HEK293 (cell line): ENCODE measurements around the gene HLA-DMB.
A peak's percentile ranks its signal among the peaks of the same experiment; 100 is the strongest.

Experiments
- CTCF ChIA-PET: fragments of 350-600 bp; formaldehyde crosslinking; extraction: SDS; loops from one replicate; lab custom pipeline; 2021; ENCODE audit warnings: antibody characterized with exemption; lab: Yijun Ruan, JAX
- POLR2A ChIA-PET: fragments of 300-600 bp; formaldehyde crosslinking; extraction: SDS; loops from one replicate; lab custom pipeline; 2020; ENCODE audit warnings: antibody characterized with exemption, inconsistent platforms; lab: Yijun Ruan, JAX
- H3K27ac ChIP-seq: fragments of 200-500 bp; sonication (Bioruptor generic); 2 replicates; pipeline ENCODE4 v1.5.1; 2014; ENCODE audit warnings: low read depth, low read length, control low read depth, inconsistent platforms; ENCODE audit errors: extremely low read depth
- H3K36me3 ChIP-seq, 2 experiments: fragments of 200-500 bp in 1 of 2; sonication (Bioruptor generic) in 1 of 2; 1 replicate in 1 of 2; 2 replicates in 1 of 2; pipeline ENCODE4 v1.5.1; 2014 to 2017; ENCODE audit warnings: inconsistent platforms in 2 of 2, low read length in 2 of 2; ENCODE audit not compliant: control insufficient read depth in 2 of 2, insufficient read depth in 1 of 2
- H3K4me1 ChIP-seq: fragments of 200-500 bp; sonication (Bioruptor generic); 2 replicates; pipeline ENCODE4 v1.5.1; 2014; ENCODE audit warnings: mild to moderate bottlenecking, low read length, inconsistent platforms; ENCODE audit not compliant: control insufficient read depth, insufficient read depth
- H3K4me3 ChIP-seq: 2 replicates; pipeline ENCODE4 v1.5.1; 2011; ENCODE audit warnings: low read depth, mild to moderate bottlenecking, control low read depth, low read length, moderate library complexity
- H3K9me3 ChIP-seq: fragments of 200-500 bp; sonication (Bioruptor generic); 2 replicates; pipeline ENCODE4 v1.5.1; 2014; ENCODE audit warnings: low read depth, low read length, inconsistent platforms; ENCODE audit not compliant: control insufficient read depth, insufficient read depth
- GLIS1 ChIP-seq: fragments of 450-650 bp; formaldehyde crosslinking; IDR thresholded peaks from 2 replicates; pipeline ENCODE4 v1.5.1; 2016; ENCODE audit warnings: missing biosample characterization, missing genetic modification characterization
- HOXC10 ChIP-seq: sonication (generic); formaldehyde crosslinking; IDR thresholded peaks from 2 replicates; pipeline ENCODE4 v1.8.1; 2023; ENCODE audit warnings: mild to moderate bottlenecking, missing genetic modification reagents
- KLF7 ChIP-seq: fragments of 450-650 bp; formaldehyde crosslinking; IDR thresholded peaks from 2 replicates; pipeline ENCODE4 v1.5.1; 2016; ENCODE audit warnings: missing biosample characterization, missing genetic modification characterization, borderline replicate concordance
- KLF9 ChIP-seq: fragments of 450-650 bp; formaldehyde crosslinking; IDR thresholded peaks from 2 replicates; pipeline ENCODE4 v1.5.1; 2016; ENCODE audit warnings: missing biosample characterization, missing genetic modification characterization, low read depth
- MZF1 ChIP-seq: fragments of 450-650 bp; formaldehyde crosslinking; IDR thresholded peaks from 2 replicates; pipeline ENCODE4 v1.5.1; 2017; ENCODE audit warnings: missing biosample characterization, missing genetic modification characterization, borderline replicate concordance
- ZNF112 ChIP-seq: fragments of 450-650 bp; formaldehyde crosslinking; IDR thresholded peaks from 2 replicates; pipeline ENCODE4 v1.5.0; 2017; ENCODE audit warnings: missing biosample characterization, missing genetic modification characterization
- ZNF121 ChIP-seq: fragments of 450-650 bp; formaldehyde crosslinking; IDR thresholded peaks from 2 replicates; pipeline ENCODE4 v1.5.1; 2016; ENCODE audit warnings: missing biosample characterization, missing genetic modification characterization
- ZNF140 ChIP-seq: fragments of 450-650 bp; formaldehyde crosslinking; IDR thresholded peaks from 2 replicates; pipeline ENCODE4 v1.5.1; 2016; ENCODE audit warnings: missing biosample characterization, missing genetic modification characterization
- ZNF157 ChIP-seq: fragments of 450-650 bp; formaldehyde crosslinking; IDR thresholded peaks from 2 replicates; pipeline ENCODE4 v1.5.1; 2016; ENCODE audit warnings: missing biosample characterization, missing genetic modification characterization
- ZNF341 ChIP-seq: fragments of 450-650 bp; formaldehyde crosslinking; IDR thresholded peaks from 2 replicates; pipeline ENCODE4; 2016; ENCODE audit warnings: low read depth, missing biosample characterization, missing genetic modification characterization
- ZNF391 ChIP-seq: fragments of 450-650 bp; formaldehyde crosslinking; IDR thresholded peaks from 2 replicates; pipeline ENCODE4 v1.5.1; 2016; ENCODE audit warnings: low read depth, missing biosample characterization, missing genetic modification characterization, borderline replicate concordance
- ZNF433 ChIP-seq: fragments of 450-650 bp; formaldehyde crosslinking; IDR thresholded peaks from 2 replicates; pipeline ENCODE4 v1.5.1; 2016; ENCODE audit warnings: missing biosample characterization, missing genetic modification characterization, low read depth
- ZNF501 ChIP-seq: fragments of 450-650 bp; formaldehyde crosslinking; IDR thresholded peaks from 2 replicates; pipeline ENCODE4 v1.5.1; 2016; ENCODE audit warnings: missing biosample characterization, missing genetic modification characterization
- ZNF558 ChIP-seq: fragments of 450-650 bp; formaldehyde crosslinking; IDR thresholded peaks from 2 replicates; pipeline ENCODE4 v1.5.1; 2016; ENCODE audit warnings: missing biosample characterization, missing genetic modification characterization
- ZNF747 ChIP-seq: fragments of 450-650 bp; formaldehyde crosslinking; IDR thresholded peaks from 2 replicates; pipeline ENCODE4 v1.5.1; 2016; ENCODE audit warnings: missing biosample characterization, missing genetic modification characterization
- ZSCAN16 ChIP-seq: fragments of 450-650 bp; formaldehyde crosslinking; IDR thresholded peaks from 2 replicates; pipeline ENCODE4 v1.5.1; 2016; ENCODE audit warnings: missing biosample characterization, missing genetic modification characterization
- TF ChIP-seq, protein P1 (sequence below): fragments of 450-650 bp; formaldehyde crosslinking; IDR thresholded peaks from 2 replicates; pipeline ENCODE4 v1.5.1; 2016; ENCODE audit warnings: missing biosample characterization, missing genetic modification characterization
- TF ChIP-seq, protein P2 (sequence below): fragments of 450-650 bp; formaldehyde crosslinking; conservative IDR thresholded peaks from 2 replicates; pipeline ENCODE4 v1.5.1; 2016; ENCODE audit warnings: low read depth, missing biosample characterization, missing genetic modification characterization
- TF ChIP-seq, protein P3 (sequence below): fragments of 450-650 bp; formaldehyde crosslinking; IDR thresholded peaks from 2 replicates; pipeline ENCODE4 v1.5.0; 2017; ENCODE audit warnings: missing biosample characterization, missing genetic modification characterization, borderline replicate concordance
- TF ChIP-seq, protein P4 (sequence below): fragments of 450-650 bp; formaldehyde crosslinking; IDR thresholded peaks from 2 replicates; pipeline ENCODE4 v1.5.1; 2016; ENCODE audit warnings: missing biosample characterization, missing genetic modification characterization

HLA-DMB gene

DNA sequence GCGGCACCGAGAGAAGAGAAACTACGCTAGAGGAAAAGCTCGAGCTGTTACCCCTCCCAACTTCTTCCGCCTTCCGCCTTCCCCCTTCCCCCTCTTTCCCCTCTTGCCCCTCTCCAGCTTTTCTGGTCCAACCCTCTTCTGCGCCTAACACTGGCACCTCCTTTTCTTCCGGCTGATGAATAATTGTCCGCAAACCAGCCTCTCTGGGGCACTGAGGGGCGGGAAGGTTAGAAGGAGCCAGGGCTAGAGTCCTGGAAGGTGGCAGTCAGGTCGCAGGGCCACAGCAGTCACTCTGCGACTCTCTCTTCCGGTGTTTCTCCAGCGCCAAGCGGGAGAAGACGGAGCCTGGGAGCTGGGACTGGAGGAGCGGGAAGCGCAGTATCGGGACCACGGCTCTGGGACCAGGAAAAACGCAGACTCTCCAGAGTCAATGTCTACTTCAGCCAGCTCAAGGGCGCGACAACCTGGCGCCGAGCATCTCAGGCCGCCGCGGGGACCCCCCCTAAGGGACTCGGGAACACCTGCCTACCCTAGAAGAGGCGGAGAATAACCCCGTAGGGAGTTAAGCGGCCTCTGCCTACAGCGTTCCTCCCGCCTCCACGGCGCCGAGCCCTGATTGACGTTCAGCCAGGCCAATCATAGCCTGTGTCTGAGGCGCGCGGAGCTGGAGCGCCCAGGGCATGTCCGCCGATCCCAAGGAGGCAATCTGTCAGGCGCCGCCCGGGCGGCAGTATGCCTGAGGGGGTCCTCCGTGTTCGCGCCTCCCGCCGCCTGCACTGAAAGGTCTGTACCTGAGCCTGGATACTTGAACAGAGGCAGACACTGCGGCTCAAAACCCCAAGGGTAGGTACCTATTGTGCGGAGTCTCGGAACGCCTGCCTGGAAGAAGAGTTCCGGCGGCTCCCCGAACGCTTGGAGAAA, 46.5 kb downstream of the HLA-DMB start (continued):
- TF ChIP-seq ZNF140 (tag by site-specific recombination) (no peak), ZNF341 (peak; percentile 55), MZF1 (tag by site-specific recombination) (0 out of 2 replicates have a peak, but pooled peaks have one; percentile 14), ZNF112 (tag by site-specific recombination) (no peak), KLF9 (tag by site-specific recombination) (peak; percentile 21), ZNF747 (tag by site-specific recombination) (no peak)

DNA sequence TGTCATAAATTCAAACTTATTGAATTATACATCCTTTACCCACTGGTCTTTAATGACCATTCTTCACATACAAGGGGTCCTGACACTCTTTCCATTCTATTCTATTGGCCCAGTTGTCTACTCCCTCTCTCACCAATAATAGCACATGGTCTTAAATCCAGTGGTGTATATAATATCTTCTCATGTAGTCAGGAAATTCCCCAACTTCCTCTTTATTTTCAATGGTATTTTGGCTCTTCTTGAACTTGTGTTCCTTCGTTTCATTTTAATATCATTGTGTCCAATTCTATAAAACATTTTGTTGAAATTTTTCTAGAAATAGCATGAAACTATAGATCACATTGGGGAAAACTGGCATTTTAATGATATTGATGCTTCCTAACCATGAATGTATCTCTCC, 50.0 kb downstream of the HLA-DMB start:
- no peaks in the 10 kb centered on the region for H3K9me3 ChIP-seq
- CTCF ChIA-PET = interaction anchor here (1.0 to 6.2 kb wide), 6 partner anchors 43 to 257 kb away, joined by 3 to 51 read pairs (median 7); partner anchors contain the start of gene HLA-DMA
- H3K4me1 ChIP-seq = peaks cover 7% of the 10 kb centered on the region
- no peak overlapping the region for H3K4me3 ChIP-seq
- H3K36me3 ChIP-seq = no peaks in the 10 kb centered on the region
- POLR2A ChIA-PET = no interaction called here
- no peak for TF ChIP-seq HOXC10 (CRISPR knock-in tag)
- no peak for TF ChIP-seq ZNF558
- no peak for TF ChIP-seq ZNF433 (tag by site-specific recombination)
- TF ChIP-seq, all 188 proteins: peak for 0
- H3K27ac ChIP-seq = no peak overlapping the region

DNA sequence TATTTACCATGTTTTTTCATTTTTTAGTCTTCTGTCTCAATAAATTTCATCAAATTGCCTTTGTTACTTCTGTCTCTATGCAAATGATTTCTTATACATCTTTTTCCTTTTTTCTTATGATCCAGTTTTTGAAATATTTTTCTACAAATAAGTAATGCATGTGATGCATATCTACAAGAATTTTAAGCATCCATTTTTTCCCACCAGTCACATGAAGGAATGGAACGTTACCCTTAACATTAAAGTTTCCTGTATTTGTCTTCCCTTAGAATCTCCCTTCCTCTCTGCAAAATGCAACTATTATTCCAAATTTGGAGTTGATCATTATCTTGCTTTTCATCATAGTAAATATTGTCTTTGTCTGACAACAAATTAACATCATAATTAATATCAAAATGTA, 51.3 kb downstream of the HLA-DMB start:
- CTCF ChIA-PET = interaction anchor here (0.6 to 1.7 kb wide), 8 partner anchors 25 to 258 kb away, joined by 3 to 14 read pairs (median 4); partner anchors contain the start of gene TAP2
- Histone ChIP-seq H3K27ac (no peak overlapping the region), H3K4me3 (no peak overlapping the region), H3K9me3 (no peaks in the 10 kb centered on the region), H3K4me1 (peaks cover 4% of the 10 kb centered on the region), H3K36me3 (no peaks in the 10 kb centered on the region)
- POLR2A ChIA-PET = no interaction called here
- no peak for TF ChIP-seq ZNF501 (tag by site-specific recombination)
- TF ChIP-seq ZSCAN16 (tag by site-specific recombination) = no peak
- TF ChIP-seq ZNF121 (tag by site-specific recombination) = no peak
- TF ChIP-seq, protein P1, sequence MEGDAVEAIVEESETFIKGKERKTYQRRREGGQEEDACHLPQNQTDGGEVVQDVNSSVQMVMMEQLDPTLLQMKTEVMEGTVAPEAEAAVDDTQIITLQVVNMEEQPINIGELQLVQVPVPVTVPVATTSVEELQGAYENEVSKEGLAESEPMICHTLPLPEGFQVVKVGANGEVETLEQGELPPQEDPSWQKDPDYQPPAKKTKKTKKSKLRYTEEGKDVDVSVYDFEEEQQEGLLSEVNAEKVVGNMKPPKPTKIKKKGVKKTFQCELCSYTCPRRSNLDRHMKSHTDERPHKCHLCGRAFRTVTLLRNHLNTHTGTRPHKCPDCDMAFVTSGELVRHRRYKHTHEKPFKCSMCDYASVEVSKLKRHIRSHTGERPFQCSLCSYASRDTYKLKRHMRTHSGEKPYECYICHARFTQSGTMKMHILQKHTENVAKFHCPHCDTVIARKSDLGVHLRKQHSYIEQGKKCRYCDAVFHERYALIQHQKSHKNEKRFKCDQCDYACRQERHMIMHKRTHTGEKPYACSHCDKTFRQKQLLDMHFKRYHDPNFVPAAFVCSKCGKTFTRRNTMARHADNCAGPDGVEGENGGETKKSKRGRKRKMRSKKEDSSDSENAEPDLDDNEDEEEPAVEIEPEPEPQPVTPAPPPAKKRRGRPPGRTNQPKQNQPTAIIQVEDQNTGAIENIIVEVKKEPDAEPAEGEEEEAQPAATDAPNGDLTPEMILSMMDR (tag by site-specific recombination) = no peak
- TF ChIP-seq KLF7 (tag by site-specific recombination) = no peak
- TF ChIP-seq, protein P2, sequence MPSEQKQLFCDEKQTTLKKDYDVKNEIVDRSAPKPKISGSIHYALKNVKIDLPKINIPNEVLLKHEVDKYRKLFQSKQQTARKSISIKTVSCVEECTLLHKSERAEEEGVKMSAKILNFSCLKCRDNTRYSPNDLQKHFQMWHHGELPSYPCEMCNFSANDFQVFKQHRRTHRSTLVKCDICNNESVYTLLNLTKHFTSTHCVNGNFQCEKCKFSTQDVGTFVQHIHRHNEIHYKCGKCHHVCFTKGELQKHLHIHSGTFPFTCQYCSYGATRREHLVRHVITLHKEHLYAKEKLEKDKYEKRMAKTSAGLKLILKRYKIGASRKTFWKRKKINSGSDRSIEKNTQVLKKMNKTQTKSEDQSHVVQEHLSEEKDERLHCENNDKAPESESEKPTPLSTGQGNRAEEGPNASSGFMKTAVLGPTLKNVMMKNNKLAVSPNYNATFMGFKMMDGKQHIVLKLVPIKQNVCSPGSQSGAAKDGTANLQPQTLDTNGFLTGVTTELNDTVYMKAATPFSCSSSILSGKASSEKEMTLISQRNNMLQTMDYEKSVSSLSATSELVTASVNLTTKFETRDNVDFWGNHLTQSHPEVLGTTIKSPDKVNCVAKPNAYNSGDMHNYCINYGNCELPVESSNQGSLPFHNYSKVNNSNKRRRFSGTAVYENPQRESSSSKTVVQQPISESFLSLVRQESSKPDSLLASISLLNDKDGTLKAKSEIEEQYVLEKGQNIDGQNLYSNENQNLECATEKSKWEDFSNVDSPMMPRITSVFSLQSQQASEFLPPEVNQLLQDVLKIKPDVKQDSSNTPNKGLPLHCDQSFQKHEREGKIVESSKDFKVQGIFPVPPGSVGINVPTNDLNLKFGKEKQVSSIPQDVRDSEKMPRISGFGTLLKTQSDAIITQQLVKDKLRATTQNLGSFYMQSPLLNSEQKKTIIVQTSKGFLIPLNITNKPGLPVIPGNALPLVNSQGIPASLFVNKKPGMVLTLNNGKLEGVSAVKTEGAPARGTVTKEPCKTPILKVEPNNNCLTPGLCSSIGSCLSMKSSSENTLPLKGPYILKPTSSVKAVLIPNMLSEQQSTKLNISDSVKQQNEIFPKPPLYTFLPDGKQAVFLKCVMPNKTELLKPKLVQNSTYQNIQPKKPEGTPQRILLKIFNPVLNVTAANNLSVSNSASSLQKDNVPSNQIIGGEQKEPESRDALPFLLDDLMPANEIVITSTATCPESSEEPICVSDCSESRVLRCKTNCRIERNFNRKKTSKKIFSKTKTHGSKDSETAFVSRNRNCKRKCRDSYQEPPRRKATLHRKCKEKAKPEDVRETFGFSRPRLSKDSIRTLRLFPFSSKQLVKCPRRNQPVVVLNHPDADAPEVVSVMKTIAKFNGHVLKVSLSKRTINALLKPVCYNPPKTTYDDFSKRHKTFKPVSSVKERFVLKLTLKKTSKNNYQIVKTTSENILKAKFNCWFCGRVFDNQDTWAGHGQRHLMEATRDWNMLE = no peak
- no peak for TF ChIP-seq ZNF391 (tag by site-specific recombination)
- no peak for TF ChIP-seq ZNF157 (tag by site-specific recombination)
- no peak for TF ChIP-seq GLIS1 (tag by site-specific recombination)
- TF ChIP-seq, protein P3, sequence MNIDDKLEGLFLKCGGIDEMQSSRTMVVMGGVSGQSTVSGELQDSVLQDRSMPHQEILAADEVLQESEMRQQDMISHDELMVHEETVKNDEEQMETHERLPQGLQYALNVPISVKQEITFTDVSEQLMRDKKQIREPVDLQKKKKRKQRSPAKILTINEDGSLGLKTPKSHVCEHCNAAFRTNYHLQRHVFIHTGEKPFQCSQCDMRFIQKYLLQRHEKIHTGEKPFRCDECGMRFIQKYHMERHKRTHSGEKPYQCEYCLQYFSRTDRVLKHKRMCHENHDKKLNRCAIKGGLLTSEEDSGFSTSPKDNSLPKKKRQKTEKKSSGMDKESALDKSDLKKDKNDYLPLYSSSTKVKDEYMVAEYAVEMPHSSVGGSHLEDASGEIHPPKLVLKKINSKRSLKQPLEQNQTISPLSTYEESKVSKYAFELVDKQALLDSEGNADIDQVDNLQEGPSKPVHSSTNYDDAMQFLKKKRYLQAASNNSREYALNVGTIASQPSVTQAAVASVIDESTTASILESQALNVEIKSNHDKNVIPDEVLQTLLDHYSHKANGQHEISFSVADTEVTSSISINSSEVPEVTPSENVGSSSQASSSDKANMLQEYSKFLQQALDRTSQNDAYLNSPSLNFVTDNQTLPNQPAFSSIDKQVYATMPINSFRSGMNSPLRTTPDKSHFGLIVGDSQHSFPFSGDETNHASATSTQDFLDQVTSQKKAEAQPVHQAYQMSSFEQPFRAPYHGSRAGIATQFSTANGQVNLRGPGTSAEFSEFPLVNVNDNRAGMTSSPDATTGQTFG (tag by site-specific recombination) = no peak
- TF ChIP-seq, protein P4, sequence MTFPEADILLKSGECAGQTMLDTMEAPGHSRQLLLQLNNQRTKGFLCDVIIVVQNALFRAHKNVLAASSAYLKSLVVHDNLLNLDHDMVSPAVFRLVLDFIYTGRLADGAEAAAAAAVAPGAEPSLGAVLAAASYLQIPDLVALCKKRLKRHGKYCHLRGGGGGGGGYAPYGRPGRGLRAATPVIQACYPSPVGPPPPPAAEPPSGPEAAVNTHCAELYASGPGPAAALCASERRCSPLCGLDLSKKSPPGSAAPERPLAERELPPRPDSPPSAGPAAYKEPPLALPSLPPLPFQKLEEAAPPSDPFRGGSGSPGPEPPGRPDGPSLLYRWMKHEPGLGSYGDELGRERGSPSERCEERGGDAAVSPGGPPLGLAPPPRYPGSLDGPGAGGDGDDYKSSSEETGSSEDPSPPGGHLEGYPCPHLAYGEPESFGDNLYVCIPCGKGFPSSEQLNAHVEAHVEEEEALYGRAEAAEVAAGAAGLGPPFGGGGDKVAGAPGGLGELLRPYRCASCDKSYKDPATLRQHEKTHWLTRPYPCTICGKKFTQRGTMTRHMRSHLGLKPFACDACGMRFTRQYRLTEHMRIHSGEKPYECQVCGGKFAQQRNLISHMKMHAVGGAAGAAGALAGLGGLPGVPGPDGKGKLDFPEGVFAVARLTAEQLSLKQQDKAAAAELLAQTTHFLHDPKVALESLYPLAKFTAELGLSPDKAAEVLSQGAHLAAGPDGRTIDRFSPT (tag by site-specific recombination) = no peak
